HG03064 (cell line): ENCODE data around the gene ZNF407.

Experiments
- ATAC-seq: cut with Tn5 transposase; IDR thresholded peaks from one replicate; pipeline ENCODE4 v1.9.1; 2021; ENCODE audit warnings: low read depth; ENCODE audit not compliant: unreplicated experiment

Gene ZNF407

DNA sequence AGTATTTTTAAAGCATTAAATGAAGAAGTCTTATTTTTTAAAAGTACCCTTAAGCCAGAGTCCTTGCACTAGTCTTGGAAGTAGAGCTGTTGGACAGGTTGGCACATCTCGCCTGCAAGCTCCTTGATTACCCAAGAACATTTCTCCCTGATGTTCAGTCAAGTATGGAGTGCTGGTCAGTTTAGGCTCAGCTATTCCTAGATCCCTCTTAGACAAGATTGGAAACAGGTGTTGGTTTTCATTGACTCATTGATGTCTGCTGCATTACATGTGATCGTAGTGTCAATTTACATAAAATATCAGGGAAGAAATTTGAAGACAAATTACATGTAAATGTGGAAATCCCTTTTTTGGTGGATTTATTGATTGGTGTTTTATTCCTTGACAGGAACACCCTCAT, 170.4 kb downstream of the ZNF407 start:
- no peak for ATAC-seq

DNA sequence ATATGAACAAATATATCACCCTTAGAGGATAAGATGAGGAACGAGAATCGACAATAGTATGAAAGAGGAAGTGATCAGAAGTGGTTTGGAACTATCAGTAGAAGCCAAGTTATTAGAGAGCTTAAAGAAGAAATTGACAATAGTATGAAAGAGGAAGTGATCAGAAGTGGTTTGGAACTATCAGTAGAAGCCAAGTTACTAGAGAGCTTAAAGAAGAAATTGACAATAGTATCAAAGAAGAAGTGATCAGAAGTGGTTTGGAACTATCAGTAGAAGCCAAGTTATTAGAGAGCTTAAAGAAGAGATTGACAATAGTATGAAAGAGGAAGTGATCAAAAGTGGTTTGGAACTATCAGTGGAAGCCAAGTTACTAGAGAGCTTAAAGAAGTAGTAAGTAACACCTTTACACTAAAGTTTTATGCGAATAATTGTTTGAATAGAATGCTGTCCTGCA, 175.5 kb downstream of the ZNF407 start:
- ATAC-seq, result peak; percentile 74

DNA sequence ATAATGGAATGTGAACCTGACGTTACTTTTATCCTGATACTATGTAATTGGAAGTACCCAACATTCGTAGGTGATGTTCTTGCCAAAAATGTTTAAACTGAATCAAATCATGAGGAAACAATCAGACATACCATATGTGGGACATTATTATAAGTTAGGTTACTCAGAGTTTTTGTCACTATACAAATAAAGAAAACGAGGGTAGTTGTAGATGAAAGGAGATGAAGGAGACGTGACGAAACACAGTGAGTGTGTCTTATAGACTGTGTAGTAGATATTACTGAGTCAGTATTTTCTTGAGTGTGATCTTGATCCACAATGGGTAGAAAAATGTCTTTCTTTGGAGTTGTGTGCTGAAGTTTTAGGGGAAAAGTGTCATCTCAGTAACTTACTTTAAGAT, 176.8 kb downstream of the ZNF407 start:
- ATAC-seq, result no peak

DNA sequence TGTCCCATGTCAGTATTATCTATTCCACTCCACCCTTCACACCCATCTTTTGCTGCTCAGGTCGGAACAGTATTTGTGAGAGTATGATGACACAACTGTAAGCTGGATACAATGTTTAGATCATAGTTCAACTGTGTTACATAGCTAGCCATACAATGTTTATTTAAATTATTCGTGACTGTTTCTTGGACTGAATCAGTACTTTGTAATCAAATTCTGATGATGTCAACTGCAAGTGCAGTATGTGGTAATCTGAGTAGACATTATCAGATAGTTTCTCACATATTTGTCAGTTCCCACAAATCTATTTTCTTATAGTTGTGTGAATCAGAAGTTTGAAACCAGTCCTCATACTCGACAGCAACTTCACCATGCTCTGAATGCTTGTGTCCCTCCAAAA, 177.6 kb downstream of the ZNF407 start:
- ATAC-seq, result no peak

DNA sequence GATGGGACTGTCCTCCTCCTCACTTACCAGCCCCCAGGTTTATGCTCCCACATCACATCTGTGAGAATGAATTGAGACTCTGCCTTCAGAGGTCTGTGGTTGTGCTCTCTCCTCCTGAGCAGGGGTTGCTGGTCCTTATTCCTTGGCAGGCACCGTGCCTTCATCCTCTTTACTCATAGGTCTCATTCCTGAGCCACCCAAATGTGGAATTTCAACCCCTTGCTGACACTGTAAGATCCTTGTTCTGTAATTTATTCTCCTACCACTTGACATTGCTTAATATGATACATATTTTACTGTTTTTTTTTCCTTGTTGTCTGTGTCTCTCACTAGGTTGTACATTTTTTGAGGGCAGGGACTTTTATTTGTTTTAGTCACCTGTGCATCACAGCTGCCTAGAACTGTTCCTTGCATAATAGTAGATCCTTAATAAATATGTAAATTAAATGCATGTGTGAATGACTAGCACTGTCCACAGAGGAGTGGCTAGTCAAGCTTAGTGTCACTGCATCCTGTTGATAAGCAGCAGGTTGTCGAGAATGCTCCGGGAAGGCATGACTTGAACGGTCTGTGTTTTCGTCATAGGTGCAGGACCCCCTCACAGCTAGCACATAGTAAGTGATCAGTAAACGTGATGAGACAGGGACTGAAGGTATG, 180.6 kb downstream of the ZNF407 start:
- no peak for ATAC-seq

DNA sequence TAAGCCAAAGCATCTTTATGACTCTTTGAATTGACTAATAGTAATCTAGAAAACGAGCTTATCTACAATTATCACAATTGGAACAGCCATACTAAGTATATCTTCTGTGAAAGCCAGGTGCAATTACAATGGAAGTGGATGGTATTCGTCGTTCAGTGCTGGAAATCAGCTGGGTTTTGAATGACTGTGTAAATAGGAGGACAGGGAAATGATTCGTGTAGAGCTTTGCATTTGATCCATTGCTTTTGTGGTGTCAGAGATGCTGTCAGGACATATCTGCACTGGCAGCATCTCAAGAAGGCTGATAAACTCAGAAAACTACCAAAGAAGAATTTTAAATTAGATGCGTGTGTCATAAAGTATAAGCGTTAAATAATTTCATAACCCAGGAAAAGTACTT, 187.1 kb downstream of the ZNF407 start:
- ATAC-seq, result no peak

DNA sequence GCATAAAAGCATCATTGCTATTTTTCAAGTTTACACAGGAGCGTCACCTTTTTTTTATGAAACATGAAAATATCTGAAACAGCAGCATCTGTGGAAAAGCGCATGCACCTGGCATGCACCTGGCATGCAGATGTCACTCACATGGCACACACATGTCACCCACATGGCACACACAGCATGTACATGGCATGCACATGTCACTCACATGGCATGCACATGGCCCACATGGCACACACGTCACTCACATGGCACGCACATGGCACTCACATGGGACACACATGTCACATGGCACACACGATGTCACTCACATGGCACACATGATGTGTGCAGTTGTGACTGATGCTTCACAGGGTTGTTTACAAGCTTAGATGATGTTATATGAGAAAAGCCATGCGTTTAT, 188.0 kb downstream of the ZNF407 start:
- no peak for ATAC-seq

DNA sequence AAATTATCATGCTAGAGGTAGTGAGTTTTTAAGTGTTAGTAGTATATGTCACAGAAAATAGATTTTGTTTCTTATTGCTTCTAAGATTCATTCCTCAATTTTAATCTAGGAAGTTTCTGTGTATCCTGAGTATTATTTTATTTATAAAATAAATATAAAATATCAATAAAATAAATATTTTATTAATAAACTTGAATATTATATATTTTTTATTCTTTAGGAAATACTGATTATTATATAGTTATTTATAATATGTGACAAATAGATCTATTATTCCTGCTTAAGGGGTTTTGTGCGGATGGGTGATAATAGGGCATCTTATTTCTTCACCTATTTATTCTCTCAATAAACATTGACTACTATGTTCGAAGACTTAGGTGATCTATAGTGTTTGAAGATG, 191.0 kb downstream of the ZNF407 start:
- ATAC-seq, result no peak

DNA sequence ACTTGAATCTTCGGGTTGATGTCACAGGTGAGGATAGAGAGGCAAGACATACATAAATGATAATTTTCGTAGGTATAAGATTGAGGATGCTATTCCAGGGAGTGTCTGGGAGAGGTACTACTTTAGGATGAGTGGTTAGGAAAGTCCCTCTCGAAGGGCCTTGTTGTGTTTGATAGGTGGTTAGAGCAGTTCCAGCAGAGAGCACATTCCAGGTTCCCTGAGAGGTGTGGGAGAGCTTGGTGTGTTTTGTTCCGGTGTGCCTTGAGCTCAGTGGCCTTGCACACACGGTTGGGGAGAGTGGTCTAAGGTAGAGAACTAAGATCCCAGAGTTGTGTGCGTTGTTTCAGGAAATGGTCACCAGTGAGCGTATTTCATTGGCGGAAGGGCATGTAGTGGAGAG, 191.4 kb downstream of the ZNF407 start:
- no peak for ATAC-seq

DNA sequence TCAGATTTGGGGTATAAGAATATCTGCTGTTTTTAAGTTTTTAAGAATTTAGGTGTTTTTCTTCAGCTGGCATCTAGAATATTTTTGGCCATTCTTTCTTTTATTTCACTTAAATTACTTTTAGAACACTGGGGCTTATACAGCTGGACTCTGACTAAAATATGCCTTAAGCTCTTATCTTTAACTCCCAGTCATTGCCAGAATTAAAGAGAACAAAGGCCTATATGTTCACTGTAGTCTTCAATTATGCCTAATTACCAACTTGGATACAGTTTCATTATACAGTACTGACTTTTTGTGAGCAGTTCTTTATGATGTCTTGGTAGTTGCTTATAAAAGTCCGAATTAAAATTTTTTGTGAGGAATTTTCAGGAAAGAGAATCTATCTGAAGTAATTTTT, 192.8 kb downstream of the ZNF407 start:
- no peak for ATAC-seq

DNA sequence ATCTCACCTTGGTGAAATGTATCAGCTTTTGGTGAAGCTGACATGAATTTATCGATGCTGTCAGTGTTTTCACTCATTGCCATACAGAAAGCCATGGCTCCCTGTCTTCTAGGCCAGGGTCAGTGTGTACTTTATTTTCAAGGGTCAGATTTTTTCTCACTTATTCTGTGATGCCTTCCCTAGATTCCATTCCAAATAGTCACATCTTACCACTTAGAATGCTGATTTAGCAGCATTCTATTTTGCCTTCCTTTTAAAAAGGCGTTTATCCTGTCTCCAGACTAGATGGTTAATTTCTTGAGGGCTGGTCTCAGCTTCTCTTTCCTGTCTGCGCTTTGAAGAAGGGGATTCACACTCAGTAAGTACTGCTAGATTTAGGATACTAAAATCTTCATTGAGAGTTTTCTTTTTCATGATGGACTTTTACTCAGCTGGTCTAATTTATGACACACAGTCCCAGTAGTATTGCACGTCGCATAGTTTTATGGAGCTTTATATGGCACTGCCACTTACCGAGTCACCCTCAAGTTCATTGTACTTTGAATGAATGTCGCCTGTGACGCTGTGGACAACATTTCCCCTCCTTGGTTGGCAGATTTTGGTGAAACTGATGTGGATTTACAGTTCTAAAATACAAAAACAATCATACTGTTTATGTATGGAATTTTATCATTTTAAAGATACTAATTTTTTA, 194.0 kb downstream of the ZNF407 start:
- ATAC-seq, result no peak

DNA sequence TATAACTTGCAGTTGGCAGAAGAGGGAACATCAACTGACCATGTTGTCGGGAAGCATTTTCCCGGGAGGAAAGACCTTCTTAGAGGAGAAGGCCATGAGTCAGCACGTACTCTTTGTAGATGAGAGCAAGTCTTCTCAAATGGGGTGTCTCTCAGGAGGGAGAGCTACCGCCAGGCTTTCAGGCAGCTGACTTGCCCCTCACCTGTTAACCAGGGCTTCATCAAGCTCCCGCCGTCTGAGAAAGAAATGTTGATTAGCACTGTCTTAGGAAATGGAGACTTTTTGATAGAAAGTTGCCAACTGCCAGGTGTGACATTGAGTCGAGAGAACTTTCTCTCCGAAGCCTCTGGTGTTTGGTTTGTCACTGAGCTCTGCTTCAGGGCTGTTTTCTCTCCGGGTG, 196.1 kb downstream of the ZNF407 start:
- ATAC-seq, result no peak

DNA sequence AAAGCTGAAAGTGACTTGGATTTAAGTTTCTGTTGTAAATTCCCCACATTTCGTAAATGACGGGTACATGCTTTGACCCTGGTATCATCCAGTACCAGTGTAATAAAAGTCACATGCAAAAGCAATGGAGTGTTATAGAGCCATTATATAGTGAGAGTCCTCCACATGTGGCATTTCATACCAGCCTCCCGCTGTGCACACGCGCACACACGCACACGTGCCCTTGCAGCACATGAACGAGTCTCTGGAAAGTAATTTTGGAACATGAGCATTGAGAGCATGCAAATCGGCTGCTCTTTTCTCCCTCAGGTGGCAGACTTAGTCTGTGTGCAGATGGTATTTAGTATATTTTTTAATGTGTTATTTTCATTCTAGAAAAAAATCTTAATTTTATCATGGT, 198.1 kb downstream of the ZNF407 start:
- ATAC-seq, result no peak

DNA sequence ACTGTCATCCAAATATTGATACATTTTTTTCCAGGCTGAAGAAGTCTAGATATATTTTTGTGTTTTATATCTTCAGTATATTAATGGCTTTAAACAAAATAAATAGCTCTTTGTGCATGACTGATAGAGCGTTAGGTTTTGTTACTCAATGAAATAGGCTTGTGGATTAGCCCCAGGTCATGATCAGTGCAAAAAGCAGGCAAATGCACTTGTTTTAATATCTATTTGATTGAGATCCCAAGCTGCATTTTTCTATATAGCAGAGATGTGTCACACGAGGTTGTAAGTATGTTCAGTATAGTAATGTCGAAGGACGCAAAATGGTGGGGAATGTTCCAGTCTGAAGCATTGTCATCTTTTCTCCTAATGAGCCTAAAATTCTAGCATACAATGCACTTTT, 198.5 kb downstream of the ZNF407 start:
- no peak for ATAC-seq

DNA sequence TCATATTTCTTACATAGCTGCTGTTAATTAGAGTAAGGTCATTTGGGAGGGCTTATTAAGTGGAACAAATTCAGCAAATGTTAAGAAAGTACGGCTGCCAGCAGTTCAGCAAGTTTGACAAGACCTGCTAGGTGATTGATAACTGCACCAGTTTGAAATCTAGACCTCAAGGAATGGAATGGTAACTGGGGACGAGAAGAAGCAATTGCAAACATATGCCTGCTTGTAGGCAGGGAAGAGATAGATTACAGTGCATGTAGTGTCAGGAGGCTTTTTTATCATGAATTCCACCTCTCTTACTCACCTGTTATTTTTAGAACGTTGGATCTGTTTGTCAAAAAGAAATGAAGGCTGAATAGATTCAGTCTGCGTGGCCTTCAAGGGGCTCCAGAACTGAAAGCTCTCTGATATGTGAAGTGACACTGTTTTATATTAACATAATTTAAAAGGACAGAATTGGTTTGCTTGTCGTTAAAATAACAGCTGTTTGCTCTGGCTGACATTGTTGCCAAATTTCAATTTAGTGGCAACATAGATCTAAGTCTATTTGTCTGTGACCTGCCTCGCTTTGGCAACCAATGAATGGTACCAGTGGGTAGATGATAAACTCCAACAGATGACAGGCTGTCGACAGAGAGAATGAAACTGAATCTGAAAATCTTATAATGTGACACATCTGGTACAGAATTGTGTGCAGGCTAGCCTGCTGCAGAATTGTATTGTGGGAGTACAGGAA, 199.3 kb downstream of the ZNF407 start:
- peak; percentile 99 for ATAC-seq

DNA sequence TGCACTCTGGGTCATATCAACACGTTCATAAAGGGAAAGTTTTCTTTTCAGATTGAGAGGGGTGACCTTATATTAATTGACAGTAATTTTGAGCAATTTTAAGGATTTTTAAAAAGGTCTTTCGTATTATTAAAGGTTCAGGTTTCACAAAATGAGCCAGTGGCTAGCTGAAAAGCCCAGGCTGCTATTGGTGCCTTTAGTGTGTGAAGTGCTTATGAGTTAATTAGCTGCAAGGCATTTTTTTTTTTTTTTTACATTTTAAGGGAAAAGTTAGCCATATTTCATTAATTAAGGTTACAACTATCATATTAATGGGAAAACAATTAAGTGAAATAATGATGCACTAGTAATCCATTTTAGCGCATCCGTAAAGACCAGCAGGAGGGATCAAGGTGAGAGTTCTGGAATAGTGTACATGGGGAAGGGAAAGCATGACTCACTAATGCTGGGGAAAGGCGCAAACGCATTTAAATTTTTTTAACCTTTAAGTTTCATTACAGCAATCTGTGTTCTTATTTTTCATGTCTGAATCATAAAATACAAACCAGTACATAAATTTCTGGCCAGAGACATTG, 200.0 kb downstream of the ZNF407 start:
- ATAC-seq, result peak; percentile 36

DNA sequence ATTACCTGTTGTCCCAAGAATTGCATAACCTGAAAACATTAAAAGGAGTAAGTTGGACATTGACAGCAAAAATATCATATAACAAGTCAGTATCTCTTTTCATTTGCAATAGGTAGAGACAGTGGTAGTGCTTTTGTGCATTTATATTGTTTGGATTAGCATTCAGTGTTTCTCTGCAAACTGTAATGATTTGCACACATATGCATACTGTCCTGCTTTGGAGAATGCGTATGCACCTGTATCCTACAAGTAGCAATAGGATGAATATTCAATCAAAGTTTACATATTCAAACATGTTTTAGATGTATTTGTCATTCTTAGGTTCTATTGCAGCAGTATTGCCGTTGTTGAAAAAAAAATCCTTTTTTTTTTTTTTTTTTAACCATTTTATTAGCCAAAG, 201.9 kb downstream of the ZNF407 start:
- ATAC-seq, result no peak

DNA sequence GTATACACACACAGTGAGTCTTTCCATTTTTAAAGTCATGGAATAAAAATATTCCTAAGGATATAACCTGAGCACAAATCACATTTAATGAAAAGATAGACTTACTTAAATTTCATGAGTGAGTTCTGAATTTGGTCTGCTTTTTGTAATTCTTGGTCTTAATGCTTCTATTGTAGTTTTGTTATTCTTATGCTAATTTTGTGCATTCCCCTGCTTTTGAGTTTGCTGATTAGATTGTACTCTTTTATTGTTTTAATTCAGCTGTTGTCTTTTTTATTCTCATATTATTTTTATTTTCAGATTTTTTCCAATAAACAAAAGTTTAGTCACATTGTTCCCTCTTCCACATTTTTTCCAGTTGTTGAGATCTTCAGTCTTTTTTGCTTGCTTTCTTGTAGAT, 202.4 kb downstream of the ZNF407 start:
- ATAC-seq, result no peak

DNA sequence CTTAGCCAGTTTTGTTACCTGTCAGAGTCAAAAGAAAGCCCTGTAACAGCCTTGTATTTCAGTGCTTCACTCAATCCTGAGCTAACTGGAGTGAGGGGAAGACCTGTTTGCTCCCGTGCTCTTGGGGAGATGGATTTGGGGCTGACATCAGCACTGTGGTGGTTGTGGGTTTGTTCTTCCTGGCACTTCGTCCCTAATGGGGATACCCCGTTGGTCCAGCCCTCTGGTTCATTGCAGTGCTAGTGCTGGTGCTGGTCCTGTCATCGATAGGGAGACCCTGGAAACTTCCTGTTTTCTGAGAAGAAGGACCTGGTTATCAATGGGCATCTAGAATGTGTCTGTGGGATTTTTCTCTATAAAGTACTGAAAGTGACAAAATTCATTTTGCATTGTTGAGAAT, 205.4 kb downstream of the ZNF407 start:
- ATAC-seq, result no peak

DNA sequence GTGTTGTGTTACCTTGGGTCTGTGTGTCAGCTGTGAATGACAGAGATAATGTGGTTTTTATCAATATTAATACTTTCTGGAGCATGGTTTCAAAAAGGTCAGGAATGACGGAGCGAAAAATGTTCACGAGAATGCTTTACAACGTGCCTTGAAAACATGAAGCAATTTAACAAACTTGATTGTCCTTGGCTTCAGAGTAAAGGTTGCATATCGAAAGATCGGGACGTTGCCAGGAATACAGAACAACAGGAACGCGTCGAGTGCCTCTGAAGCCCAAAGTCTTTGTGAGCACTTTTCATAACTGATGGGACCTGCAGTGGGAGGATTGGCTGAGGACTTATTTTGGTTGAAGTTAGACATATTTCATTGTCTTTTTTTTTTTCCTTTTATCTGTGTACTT, 206.1 kb downstream of the ZNF407 start:
- ATAC-seq, result no peak

DNA sequence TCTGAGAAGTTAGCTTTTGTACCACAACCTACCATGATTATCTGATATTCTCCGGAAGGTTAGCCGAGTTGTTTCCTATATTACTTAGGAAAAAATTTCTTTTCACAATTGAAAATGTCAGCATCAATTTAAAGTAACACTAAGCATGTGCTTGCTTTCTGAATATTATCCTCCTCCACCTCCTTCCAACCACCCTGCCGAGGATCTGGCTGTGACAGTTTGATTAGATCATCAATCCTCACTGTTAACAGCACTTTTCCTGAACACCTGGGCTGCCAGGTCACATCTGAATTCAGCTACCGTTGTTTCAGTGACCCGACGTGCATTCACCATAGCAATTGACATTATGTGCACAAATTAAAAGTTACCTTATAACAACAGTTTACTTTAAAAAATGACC, 207.0 kb downstream of the ZNF407 start:
- ATAC-seq, result no peak
